GM21367 (cell line): Measurements from ENCODE around the gene ZNF132.
A peak's percentile ranks its signal among the peaks of the same experiment; 100 is the strongest.
"Not testable (repeated sequence)": the region's sequence is repeated elsewhere in the genome, so short reads cannot be mapped to it uniquely, and the experiment has no call there.

Experiments used
- ATAC-seq: cut with Tn5 transposase; IDR thresholded peaks from one replicate; pipeline ENCODE4 v1.9.1; 2021; ENCODE audit not compliant: unreplicated experiment

ZNF132 gene

DNA sequence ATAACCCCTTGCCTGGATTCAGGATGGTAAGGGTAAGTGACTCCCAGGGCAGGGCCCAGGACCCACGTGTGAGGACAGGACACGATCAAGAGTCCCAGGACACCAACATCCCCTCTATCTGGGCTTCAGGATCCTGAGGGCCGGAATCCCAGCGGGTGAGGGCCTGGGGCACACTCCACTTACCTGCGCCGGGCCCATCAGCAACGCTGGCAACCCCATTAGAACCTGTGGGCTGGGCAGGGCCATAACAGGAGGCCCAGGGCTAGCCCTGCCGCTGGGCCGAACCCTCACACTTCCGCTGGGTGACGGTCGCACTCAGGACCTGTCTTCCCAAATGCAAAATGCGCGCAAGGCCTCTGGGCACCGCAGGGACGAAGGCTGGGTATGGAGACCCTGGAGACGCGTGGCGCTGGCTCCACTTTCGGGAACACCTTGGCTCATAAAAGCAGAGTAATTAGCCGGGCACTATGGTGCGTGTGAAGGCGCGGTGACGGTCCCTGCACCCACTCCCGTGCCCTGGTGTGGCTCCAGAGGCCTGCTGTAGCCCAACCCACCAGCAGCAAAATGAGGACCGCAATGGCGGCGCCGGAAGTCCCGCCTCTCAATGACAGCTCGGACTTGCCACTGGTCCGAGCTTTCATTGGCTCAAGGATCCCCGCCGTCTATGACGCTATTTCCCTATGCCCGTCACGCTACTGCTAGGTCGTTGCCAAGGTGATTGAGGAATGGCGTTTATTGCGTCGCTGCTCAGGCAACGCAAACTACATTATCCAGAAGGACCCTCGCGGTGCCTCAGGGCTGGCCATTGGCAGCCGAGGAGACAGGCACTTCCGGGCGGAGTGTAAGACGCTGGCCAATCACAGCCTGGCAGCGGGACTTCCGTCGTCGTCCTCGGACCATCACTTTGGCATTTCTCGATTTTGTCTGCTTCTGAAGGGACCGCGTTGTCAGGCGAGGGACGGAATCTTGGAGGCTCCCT, at the start of gene ZNF132:
ZNF132 (minus strand) TSS at position 578 of the 979 bp plus-strand sequence; CDS start at position 246, 332 bp downstream.
- peak; percentile 92 for ATAC-seq

DNA sequence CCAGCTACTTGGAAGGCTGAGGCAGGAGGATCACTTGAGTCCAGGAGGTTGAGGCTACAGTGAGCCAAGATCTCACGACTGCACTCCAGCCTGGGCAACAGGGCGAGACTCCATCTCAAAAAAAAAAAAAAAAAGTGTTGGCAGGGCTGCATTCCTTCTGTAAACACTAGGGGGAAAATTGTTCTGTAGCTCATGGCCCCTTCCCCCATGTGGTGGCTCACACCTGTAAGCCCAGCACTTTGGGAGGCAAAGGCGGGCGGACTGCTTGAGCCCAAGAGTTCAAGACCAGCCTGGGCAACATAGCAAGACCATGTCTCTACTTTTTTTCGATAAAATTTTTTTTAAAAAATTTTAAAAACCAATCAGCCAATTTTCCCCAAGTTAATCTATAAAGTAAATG, 44.4 kb upstream of the ZNF132 start:
- ATAC-seq = not testable (repeated sequence)

DNA sequence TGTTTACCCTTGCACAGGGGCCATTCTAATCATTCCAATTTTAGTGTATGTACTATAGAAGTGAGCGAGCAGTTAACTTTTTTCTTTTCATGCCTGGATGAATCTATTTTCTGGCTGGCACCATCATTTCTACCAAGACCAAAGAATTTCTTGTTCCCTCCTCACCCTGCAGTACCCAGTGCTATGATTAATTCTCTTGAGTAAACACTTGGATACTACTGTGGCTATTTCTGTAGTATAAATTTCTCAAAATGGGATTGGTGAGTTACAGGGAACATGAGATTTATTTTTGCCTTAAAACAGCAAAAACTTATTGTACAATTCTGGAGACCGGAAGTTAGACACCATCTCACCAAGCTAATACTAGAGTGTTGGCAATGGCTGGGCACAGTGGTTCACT, 43.8 kb upstream of the ZNF132 start:
- no peak for ATAC-seq

DNA sequence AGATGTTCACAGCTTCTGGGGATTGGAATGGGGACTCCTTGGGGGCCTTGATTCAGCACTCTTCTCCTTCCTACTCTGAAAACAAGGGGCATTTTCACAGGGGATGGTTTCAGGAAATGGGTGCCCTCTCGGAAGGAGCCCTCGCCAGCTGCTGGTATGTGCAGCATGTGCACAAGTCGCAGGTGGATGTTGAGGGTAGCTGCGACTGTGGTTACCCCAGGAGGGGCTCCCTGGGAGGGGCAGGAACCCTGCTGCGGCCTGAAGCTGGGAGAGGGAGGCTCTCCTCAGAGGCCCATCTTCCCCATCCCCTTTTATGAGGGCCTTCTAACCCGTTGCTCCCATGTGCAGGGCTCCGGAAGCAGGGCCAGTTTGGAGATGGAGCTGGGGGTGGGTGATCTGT, 42.4 kb upstream of the ZNF132 start:
- no peak for ATAC-seq

DNA sequence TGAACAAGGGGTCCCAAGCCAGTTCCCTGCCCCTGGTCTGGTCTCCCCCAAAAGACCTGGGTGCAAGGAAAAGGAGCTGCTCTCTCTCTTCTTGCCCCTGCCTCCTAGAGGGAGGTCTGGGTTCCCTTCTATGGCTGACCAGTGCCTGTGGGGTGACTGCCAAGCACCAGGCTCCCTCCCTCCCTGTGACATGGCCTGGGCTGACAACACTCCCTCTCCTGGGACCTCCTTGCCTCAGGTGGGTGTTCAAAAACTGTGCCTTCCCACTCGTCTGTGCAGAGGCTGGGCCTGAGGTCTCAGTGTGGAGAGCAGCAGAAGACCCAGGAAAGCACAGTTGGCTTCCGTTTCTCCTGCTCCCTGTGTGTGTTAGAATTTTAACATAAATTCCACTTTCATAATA, 40.9 kb upstream of the ZNF132 start:
- no peak for ATAC-seq

DNA sequence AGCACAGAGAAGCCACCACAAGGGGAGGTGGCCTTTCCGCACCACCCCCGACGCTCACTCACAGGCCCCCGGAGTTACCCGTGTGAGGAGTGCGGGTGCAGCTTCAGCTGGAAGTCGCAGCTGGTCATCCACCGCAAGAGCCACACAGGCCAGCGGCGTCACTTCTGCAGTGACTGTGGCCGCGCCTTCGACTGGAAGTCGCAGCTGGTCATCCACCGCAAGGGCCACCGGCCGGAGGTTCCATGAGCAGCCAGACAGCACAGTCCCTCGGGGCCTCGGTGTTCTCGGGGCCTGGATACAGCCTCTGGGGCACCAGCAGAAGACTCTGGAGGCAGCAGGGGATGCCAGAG, 40.5 kb upstream of the ZNF132 start:
- no peak for ATAC-seq

DNA sequence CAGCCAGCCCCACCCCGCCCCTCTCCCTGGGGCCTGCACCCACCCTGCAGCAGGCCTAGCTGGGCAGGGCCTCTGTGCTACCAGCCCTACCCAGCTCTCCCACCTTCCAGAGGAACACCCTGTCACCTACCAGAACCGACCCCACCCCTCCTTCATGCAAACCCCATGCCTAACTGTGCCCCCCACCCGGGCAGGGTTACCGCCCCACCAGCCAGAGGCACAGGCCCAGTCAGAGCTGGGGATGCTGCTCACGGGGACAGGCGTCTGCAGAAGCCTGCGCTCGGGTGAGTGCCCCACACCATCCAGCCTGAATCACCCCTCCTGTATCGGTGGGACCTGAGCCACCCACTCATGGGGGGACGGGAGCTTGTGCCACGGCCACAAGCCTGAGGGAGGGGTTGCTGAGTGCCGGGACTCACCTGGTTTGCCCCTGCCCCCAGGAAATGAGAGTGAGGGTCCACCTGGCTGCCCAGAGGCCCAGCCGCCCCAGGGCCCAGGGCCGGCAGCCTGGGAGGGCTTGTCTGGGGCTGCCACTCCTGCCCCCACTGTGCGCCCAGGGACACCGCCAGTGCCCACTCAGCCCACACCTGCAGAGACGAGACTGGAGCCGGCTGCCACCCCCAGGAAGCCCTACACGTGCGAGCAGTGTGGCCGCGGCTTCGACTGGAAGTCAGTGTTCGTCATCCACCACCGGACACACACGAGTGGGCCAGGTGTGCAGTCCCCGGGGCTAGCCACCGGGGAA, 40.0 kb upstream of the ZNF132 start:
- ATAC-seq = no peak

DNA sequence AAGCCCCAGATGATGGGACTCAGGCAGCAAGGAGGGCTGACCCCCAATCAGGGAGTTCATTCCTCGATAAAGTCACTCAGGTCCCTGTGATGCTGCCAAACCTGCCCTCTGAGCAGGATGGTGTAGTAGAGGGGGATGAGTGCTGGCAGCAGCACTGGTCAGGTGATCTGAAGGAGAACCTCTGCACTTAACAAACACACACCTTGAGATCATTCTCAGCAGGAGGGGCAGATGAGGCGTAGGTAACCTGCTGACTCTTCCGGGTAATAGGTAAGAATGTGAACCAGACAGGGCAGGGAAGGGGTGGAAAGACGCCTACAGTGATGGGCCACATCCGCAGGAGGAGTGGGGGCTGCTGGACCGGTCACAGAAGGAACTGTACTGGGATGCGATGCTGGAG, 39.4 kb upstream of the ZNF132 start:
- ATAC-seq = no peak

DNA sequence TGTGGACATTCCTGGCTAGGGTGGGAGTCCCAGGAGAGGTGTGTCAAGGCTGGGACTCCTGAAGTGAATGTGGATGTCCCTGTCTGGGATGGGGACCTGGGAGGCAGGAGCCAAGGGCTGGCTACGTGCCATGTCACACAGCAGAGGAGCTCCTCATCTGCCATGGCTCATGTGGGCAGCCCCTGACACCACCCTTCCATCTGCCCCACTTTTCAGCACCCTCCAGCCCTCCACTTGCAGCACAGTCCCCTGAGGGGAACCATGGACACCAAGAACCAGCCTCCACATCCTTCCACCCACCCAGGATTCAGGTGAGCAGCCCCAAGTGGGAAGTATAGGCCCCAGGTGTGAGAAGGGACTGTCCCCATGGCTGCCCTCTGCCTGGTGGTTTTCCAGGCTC, 37.9 kb upstream of the ZNF132 start:
- no peak for ATAC-seq

DNA sequence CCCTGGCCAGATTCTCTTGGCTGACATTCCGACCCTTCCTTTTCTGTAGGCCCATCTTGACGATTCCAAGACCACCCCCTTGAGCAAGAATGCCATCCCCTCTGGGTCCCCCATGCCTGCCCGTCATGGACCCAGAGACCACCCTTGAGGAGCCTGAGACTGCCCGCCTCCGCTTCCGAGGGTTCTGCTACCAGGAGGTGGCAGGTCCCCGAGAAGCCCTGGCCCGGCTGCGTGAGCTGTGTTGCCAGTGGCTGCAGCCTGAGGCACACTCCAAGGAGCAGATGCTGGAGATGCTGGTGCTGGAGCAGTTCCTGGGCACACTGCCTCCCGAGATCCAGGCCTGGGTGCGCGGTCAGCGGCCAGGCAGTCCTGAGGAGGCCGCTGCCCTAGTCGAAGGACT, 37.2 kb upstream of the ZNF132 start:
- ATAC-seq = no peak

DNA sequence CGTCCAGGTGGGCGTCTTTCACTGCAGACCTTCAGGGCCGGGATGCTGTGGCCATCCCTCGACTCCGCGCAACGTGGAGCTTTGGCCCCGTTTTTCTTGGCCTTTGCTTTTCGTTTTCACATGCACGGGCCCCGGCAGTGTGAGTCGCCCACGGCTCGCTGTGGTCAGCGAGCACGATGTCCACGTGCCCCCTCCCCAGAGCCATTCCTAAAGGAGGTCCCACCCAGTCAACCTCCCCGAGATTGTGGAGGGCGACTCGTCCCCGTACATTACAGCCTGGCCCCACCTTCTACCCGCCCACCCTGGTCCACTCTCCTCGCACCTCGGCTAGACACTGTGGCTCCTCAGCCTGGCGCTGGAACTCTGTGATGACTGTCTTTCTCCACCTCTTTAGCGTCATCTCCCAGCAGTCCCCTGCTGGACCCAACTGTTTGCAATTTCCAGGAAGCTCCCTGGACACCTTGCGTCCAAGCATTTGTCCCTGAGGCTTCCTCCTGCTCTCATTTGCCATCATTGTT, 36.6 kb upstream of the ZNF132 start:
- no peak for ATAC-seq

DNA sequence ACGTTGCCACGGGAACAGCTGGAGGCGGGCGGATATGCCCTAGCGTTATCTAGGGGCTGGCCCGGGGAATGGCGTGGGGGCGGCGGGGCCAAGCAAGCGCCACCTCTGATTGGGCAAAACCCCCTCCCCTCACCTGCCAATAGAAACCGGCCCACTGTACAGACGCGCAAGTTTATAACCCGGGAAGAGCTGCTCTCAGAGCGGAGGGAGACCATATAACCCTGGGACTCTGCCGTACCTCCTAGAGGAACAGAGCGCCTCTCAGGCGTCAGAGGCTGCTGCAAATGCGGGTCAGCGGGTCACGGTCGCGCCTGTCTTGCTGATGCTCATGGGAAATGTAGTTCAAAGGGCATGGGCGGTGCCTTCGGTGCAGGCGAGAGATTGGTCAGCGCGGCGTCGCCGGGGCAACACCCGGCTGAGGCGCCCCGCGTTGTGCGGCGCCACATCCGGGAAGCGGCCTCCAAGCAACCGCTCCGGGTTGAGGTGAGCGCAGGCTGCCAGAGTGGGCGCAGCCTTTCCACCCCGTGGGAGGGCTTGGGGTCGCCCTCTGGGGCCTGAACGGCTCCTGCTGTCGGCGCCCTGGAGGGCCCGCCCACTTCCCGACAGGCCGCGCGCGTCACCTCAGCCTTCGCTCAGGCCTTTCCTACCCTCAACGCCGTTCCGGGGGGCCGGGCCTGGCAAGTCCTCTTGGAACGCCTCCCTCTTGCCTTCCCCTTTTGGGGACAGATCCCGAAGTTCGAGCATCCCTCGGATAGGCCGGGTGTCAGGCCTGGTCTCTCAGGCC, 36.0 kb upstream of the ZNF132 start, which contains the start of gene ZNF446:
ZNF446 (plus strand) TSS at position 639 of the 784 bp plus-strand sequence. CDS start 867 bp downstream, outside the sequence.
- peak; percentile 64 for ATAC-seq

DNA sequence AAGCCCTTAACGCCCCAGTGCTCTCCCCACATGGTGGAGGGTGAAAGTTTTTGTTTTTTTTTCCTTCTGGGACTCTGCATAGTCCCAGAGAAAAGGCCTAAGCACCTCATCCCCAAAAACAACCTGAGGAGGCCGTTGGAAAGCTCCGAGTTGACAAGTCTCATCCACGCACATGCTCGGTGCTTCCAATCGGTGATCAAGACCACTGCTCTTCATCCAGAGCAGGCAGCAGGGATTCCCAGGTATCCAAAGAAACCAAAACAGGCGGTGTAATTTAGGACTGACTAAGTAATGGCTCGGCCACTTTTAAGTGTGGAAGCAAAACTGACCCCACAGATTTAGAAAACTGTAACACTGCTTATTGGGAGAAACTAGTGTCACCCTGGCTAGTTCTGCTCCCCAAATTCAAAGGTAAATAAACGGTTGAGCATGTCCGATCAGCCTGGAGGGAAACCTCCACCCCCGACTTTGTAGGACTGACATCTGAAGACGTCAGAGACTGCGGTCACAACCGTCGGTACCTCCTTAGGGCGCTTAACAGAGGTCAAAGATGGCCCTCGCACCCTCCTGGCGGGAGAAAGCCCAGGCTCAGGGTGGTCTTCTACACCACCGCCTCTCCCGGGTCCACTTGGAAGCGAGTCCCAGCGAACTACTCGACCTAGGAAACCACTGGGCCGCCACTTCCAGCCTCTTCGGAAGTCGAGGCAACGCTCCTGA, 35.2 kb upstream of the ZNF132 start:
- ATAC-seq = no peak

DNA sequence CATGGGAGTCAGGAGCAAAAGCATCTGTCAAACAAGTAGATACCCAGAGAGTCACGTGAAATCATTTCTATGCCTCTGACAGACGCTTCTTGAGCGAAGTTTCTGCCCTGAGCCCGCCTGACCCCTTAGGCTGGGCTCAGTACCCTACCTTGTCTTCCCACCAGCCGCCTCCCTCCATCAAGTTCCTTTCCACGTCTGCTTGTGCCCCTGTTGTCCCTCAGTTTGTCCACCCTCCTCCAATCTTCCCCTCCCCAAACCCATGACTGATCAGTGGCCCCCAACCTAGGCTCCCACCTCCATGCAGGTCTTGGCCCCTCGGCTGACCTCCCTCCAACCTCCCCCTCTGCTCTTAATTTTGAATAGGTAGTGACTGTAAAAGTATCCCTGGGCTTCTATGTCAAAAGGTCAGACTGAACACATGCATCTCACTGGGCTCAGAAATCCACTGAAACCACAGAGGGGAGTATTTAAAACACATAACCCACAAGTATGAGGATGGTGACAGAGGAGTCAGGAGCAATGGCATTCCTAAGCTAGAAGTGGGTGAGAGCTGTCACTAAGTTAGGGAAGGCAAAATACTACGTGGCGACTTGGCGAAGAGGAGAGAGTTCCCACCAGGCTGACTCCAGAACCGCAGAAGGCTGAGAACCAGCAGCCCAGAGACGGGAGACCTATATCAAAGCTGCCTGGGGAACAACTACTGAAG, 34.5 kb upstream of the ZNF132 start:
- no peak for ATAC-seq

DNA sequence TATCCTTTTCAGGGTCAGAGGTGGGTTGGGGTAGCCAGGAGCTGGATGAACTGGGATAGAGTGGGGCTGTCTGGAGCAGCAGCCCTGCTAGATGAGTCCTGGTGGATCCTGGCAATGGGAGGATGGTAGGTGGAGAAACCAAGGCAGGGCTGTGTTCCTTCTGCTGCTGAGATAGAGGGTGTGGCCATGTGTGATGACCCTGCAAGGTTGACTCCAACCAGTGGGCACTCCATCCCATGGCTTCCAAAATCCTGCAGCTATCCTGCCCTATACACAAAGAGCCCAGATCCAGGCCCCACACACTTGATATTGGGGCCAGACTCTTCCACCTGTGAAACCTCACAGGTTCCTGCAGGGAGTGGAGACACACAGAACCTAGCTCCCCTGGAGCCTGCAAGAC, 33.8 kb upstream of the ZNF132 start:
- ATAC-seq = no peak

DNA sequence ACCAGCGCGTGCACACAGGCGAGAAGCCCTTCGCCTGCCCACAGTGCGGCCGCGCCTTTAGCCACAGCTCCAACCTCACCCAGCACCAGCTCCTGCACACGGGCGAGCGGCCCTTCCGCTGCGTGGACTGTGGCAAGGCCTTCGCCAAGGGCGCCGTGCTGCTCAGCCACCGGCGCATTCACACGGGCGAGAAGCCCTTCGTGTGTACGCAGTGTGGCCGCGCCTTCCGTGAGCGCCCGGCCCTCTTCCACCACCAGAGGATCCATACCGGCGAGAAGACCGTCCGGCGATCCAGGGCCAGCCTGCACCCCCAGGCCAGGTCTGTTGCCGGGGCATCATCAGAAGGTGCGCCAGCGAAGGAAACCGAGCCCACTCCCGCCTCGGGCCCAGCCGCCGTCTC, 31.8 kb upstream of the ZNF132 start:
- ATAC-seq = no peak

DNA sequence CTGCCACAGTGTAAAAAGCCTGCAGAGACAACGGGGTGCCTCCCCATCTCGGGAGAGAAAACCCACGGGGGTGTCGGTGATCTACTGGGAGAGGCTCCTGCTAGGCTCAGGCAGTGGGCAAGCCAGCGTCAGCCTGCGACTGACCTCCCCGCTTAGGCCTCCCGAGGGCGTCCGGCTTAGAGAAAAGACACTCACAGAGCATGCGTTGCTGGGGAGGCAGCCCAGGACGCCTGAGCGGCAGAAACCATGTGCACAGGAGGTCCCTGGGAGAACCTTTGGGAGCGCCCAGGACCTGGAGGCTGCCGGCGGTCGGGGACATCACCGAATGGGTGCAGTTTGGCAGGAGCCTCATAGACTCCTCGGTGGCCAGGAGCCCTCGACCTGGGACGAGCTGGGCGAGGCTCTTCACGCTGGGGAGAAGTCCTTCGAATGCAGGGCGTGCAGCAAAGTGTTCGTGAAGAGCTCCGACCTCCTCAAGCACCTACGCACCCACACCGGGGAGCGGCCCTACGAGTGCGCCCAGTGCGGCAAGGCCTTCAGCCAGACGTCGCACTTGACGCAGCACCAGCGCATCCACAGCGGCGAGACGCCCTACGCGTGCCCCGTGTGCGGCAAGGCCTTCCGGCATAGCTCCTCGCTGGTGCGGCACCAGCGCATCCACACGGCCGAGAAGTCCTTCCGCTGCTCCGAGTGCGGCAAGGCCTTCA, 31.0 kb upstream of the ZNF132 start:
- ATAC-seq = not testable (repeated sequence)

DNA sequence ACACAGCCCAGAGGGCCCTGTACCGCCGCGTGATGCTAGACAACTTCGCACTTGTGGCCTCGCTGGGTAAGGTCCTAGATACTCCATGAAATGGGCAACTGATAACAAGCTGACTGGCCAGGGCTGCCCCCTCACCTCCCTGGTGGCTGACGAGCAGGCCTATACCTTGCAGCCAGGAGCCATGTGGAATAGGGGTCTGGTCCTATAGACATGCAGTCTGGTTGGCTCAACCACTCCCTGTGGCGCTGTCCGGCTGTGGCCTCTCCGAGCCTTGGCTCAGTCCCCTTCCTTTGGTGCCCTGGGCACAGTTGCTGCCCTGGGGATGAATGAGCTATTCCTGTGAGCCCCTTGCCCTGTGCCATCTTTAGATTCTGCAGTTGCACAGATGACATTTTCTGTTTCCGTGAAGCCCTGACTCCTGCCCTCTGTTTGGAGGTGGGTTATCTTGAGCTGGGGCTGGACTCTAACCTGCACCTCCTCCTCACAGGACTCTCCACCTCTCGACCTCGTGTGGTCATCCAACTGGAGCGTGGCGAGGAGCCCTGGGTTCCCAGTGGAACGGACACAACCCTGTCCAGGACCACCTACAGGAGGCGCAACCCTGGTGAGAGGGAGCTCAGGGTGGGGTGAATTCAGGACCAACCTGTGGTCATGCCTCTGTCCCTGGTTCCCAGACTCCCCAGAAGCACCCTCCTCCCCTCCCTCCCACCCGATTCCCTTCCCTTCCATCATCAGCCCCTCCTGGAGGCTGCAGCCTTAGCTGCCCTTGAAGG, 29.5 kb upstream of the ZNF132 start:
- no peak for ATAC-seq
